C4-2B (cell line): ENCODE measurements around the gene FCN1.
"Not testable (repeated sequence)": the region's sequence is repeated elsewhere in the genome, so short reads cannot be mapped to it uniquely, and the experiment has no call there.

Source experiments
- H3K27ac ChIP-seq: fragments of 450-650 bp; 2 replicates; pipeline ENCODE4 v1.5.1; 2017
- ZFX ChIP-seq: fragments of 450-650 bp; IDR thresholded peaks from 2 replicates; pipeline ENCODE4 v1.6.1; 2017
- TF ChIP-seq, protein P1 (sequence below): fragments of 450-650 bp; conservative IDR thresholded peaks from 2 replicates; pipeline ENCODE4 v1.5.1; 2017; ENCODE audit warnings: mild to moderate bottlenecking

The FCN1 gene

DNA sequence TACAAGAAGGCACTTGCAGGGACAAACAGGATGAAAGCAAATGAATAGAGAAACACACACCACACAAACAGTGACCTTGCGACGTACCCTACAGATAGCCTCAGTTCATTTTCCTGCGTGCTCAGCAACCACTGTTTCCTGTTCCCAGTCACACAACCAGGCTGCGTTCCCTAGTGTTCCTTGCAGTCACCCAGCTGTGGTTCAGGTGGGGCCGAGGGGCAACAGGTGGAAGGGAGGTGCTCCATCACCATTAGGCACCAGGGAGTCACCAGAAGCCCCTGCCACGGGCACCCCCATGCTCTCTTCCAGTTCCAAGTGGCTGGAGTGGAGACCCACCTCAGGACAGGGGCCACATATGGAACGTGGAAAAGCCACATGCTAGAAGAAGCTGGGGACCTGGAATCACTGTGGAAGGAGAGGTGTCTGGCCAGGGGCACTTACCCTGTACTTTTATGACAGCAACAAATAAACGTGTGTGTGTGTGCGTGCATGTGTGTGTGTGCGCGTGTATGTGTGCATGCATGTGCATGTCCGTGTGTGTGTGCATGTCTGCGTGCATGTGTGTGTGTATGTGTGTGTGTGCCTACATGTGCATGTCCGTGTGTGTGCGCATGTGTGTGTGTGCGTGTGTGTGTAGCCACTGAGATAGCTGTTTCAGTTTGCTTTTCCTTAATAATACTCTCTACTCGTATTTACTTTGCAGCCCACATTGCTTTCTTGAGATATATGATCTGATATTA, 55.9 kb downstream of the FCN1 start:
- TF ChIP-seq, protein P1, sequence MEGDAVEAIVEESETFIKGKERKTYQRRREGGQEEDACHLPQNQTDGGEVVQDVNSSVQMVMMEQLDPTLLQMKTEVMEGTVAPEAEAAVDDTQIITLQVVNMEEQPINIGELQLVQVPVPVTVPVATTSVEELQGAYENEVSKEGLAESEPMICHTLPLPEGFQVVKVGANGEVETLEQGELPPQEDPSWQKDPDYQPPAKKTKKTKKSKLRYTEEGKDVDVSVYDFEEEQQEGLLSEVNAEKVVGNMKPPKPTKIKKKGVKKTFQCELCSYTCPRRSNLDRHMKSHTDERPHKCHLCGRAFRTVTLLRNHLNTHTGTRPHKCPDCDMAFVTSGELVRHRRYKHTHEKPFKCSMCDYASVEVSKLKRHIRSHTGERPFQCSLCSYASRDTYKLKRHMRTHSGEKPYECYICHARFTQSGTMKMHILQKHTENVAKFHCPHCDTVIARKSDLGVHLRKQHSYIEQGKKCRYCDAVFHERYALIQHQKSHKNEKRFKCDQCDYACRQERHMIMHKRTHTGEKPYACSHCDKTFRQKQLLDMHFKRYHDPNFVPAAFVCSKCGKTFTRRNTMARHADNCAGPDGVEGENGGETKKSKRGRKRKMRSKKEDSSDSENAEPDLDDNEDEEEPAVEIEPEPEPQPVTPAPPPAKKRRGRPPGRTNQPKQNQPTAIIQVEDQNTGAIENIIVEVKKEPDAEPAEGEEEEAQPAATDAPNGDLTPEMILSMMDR: no peak
- TF ChIP-seq ZFX: no peak
- no peak overlapping the region for H3K27ac ChIP-seq

DNA sequence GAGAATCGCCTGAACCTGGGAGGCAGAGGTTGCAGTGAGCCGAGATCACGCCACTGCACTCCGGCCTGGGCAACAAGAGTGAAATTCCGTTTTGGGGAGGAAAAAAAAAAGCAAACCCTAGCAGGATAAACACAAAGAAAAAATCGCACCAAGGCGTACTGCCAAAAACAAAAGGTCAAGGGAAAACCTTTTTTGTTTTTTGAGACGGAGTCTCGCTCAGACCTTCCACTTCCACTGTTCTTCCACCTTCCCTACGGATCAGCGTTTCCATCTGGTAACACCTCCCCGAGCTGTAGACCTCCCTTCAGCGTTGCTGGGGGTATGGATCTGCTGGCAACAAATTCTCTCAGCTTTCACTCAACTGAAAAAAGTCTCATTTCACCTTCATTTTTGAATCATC, 57.2 kb downstream of the FCN1 start:
- H3K27ac ChIP-seq: no peak overlapping the region
- no peak for TF ChIP-seq ZFX
- TF ChIP-seq, protein P1: no peak

GRCh38 chr9:134858051-134858841, 59.5 kb downstream of the FCN1 start:
- no peak for TF ChIP-seq ZFX
- TF ChIP-seq, protein P1: no peak
- no peak overlapping the region for H3K27ac ChIP-seq

GRCh38 chr9:134857451-134857850, 60.3 kb downstream of the FCN1 start:
- not testable (repeated sequence) for H3K27ac ChIP-seq

DNA sequence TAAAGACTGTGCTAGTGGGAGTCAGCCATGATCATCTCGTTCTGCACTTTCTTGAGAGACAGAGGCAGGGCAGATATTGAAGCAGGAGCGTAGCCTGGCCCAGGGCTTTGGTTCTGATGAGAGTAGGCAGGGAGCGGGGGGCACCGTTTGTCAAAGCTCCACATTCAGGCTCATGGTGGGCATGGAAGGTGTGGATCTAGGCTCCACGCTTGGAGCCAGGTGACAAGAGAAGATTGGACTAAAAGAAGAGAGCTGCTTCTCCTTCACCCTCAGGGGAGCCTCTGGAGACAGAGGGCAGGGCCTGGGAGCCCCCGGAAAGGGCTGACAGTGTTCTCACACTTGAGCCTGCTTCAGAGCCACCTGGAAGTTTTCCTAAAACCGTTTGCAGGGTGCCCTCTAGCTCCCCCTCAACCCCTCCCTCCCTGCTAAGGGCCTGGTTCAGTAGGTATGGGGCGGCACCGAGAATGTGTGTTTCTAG, 61.8 kb downstream of the FCN1 start:
- TF ChIP-seq ZFX: no peak
- TF ChIP-seq, protein P1: no peak
- no peak overlapping the region for H3K27ac ChIP-seq
